ENCODE results near the gene EIF3I.

Gene EIF3I

DNA sequence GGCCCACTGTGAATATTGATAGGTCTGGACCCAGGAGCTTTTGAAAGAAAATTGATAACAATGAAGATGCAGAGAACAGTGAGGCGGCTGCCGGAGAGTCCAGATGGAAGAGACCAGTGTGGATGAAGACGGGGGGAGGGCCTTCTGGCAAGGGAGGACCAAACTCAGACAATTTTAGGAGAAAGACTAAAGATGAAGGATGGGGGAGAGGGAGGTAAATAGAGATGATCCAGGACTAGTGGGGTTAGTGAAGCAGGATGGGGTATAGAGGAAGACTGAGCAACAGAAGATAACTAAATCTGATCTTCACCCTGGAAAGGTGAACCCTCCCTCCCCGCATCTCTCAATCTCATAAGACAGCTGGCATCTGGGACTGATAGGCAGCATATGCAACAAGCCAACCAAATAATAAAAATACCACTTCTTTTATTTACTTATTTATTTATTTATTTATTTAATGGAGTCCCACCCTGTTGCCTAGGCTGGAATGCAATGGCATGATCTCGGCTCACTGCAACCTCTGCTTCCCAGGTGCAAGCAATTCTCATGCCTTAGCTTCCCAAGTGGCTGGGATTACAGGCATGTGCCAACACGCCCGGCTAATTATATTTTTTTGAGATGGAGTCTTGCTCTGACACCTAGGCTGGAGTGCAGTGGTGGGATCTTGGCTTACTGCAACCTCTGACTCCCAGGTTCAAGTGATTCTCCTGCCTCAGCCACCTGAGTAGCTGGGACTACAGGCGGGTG, 10.5 kb downstream of the EIF3I start:
- H3K4me1 ChIP-seq (ENCODE audit: control insufficient read depth, insufficient read depth, low read length) = no peaks in the 10 kb centered on the region
- no peak overlapping the region for H3K27ac ChIP-seq (ENCODE audit: extremely low read depth, low read depth, low read length)
- ChIA-PET CTCF (interaction anchor here (0.6 kb wide), 1 partner anchor 13 kb away, joined by 3 read pairs; no protein-coding TSS in a partner anchor), POLR2A (interaction anchor here (0.8 kb wide), 1 partner anchor 86 kb away, joined by 3 read pairs; no protein-coding TSS in a partner anchor)
- no peak overlapping the region for H3K4me3 ChIP-seq (ENCODE audit: low read depth, low read length)
- TF ChIP-seq ZNF664 (tag by site-specific recombination; IDR thresholded peaks at IDR 0.05) = peak; percentile 77
- TF ChIP-seq ZNF433 (tag by site-specific recombination; IDR thresholded peaks at IDR 0.05; ENCODE audit: low read depth) = no peak
- TF ChIP-seq SCRT2 (tag by site-specific recombination; IDR thresholded peaks at IDR 0.05) = peak; percentile 51; the same call in 1 of the 2 replicates
- TF ChIP-seq, protein P1, sequence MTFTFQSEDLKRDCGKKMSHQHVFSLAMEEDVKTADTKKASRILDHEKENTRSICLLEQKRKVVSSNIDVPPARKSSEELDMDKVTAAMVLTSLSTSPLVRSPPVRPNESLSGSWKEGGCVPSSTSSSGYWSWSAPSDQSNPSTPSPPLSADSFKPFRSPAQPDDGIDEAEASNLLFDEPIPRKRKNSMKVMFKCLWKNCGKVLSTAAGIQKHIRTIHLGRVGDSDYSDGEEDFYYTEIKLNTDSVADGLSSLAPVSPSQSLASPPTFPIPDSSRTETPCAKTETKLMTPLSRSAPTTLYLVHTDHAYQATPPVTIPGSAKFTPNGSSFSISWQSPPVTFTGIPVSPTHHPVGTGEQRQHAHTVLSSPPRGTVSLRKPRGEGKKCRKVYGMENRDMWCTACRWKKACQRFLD (tag by site-specific recombination; IDR thresholded peaks at IDR 0.05) = no peak
- peak; percentile 88 for TF ChIP-seq ZNF600 (tag by site-specific recombination; IDR thresholded peaks at IDR 0.05)
- TF ChIP-seq, protein P2, sequence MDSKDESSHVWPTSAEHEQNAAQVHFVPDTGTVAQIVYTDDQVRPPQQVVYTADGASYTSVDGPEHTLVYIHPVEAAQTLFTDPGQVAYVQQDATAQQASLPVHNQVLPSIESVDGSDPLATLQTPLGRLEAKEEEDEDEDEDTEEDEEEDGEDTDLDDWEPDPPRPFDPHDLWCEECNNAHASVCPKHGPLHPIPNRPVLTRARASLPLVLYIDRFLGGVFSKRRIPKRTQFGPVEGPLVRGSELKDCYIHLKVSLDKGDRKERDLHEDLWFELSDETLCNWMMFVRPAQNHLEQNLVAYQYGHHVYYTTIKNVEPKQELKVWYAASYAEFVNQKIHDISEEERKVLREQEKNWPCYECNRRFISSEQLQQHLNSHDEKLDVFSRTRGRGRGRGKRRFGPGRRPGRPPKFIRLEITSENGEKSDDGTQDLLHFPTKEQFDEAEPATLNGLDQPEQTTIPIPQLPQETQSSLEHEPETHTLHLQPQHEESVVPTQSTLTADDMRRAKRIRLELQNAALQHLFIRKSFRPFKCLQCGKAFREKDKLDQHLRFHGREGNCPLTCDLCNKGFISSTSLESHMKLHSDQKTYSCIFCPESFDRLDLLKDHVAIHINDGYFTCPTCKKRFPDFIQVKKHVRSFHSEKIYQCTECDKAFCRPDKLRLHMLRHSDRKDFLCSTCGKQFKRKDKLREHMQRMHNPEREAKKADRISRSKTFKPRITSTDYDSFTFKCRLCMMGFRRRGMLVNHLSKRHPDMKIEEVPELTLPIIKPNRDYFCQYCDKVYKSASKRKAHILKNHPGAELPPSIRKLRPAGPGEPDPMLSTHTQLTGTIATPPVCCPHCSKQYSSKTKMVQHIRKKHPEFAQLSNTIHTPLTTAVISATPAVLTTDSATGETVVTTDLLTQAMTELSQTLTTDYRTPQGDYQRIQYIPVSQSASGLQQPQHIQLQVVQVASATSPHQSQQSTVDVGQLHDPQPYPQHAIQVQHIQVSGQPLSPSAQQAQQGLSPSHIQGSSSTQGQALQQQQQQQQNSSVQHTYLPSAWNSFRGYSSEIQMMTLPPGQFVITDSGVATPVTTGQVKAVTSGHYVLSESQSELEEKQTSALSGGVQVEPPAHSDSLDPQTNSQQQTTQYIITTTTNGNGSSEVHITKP (tag by site-specific recombination; IDR thresholded peaks at IDR 0.05) = peak; percentile 99
- TF ChIP-seq OSR2 (tag by site-specific recombination; IDR thresholded peaks at IDR 0.05) = peak; percentile 40; the same call in 1 of the 2 replicates
- no peaks in the 10 kb centered on the region for H3K9me3 ChIP-seq (ENCODE audit: control insufficient read depth, insufficient read depth, low read depth, low read length)
- peaks cover 21 to 56% of the 10 kb centered on the region in 2 experiments for H3K36me3 ChIP-seq (ENCODE audit: control insufficient read depth in 2 of 2, insufficient read depth in 1 of 2, low read length in 2 of 2)

DNA sequence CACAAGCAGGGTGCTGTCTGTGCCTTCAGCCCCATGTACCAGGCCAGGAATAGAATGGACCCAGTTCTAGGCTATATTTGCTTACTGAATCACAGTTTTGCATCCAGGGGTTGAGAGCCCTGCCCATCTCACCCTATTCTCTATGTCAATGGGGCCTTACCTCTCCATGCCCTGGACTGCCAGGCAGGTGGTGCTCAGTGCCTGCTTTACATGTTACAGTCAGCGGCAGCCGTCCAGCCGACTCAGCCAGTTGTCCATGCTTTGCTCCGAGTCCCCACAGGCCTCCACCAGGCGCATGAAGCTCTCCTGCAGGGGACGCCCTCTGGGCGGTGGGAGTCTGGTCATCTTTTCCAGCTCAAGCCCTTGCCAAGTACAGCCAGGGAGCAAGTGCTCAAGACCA, 12.6 kb downstream of the EIF3I start:
- H3K4me1 ChIP-seq (ENCODE audit: control insufficient read depth, insufficient read depth, low read length) = no peaks in the 10 kb centered on the region
- H3K4me3 ChIP-seq (ENCODE audit: low read depth, low read length) = no peak overlapping the region
- POLR2A ChIA-PET = no interaction called here
- TF ChIP-seq ZNF571 (tag by site-specific recombination; IDR thresholded peaks at IDR 0.05) = no peak
- H3K27ac ChIP-seq (ENCODE audit: extremely low read depth, low read depth, low read length) = no peak overlapping the region
- CTCF ChIA-PET = no interaction called here
- H3K9me3 ChIP-seq (ENCODE audit: control insufficient read depth, insufficient read depth, low read depth, low read length) = no peaks in the 10 kb centered on the region
- H3K36me3 ChIP-seq (ENCODE audit: control insufficient read depth in 2 of 2, insufficient read depth in 1 of 2, low read length in 2 of 2) = peaks cover 8 to 37% of the 10 kb centered on the region in 2 experiments; a peak in 2 of 3 replicates

DNA sequence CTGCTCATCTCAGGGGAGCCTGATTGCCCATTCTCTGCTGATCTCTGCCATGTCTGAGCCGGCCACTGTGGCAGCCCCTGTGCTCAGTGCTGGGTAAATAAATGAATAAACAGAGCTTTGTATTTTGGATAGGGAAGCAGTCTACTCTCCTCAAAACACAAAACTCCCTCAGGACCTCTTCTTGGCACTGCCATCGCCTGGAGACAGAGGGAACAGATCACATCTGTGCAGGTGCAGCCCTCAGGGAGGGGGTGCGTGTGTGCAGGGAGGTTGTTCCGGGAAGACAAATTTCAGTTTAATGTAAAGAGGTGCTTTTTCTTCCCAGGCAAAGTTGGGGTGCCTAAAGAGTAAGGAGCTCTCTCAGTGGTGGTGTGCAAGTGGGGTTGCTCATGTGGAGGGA, 17.1 kb downstream of the EIF3I start:
- Histone ChIP-seq H3K27ac (ENCODE audit: extremely low read depth, low read depth, low read length) (no peak overlapping the region), H3K36me3 (ENCODE audit: control insufficient read depth in 2 of 2, insufficient read depth in 1 of 2, low read length in 2 of 2) (peaks cover 0 to 6% of the 10 kb centered on the region in 2 experiments; a peak in 1 of 3 replicates), H3K4me3 (ENCODE audit: low read depth, low read length) (no peak overlapping the region), H3K4me1 (ENCODE audit: control insufficient read depth, insufficient read depth, low read length) (no peaks in the 10 kb centered on the region), H3K9me3 (ENCODE audit: control insufficient read depth, insufficient read depth, low read depth, low read length) (no peaks in the 10 kb centered on the region)
- ChIA-PET CTCF (interaction anchor here (0.6 to 5.9 kb wide), 4 partner anchors 9 to 237 kb away, joined by 3 to 33 read pairs (median 6); partner anchors contain the start of gene FAM167B), POLR2A (interaction anchor here (0.6 kb wide), 1 partner anchor 59 kb away, joined by 4 read pairs; no protein-coding TSS in a partner anchor)
- TF ChIP-seq, protein P3, sequence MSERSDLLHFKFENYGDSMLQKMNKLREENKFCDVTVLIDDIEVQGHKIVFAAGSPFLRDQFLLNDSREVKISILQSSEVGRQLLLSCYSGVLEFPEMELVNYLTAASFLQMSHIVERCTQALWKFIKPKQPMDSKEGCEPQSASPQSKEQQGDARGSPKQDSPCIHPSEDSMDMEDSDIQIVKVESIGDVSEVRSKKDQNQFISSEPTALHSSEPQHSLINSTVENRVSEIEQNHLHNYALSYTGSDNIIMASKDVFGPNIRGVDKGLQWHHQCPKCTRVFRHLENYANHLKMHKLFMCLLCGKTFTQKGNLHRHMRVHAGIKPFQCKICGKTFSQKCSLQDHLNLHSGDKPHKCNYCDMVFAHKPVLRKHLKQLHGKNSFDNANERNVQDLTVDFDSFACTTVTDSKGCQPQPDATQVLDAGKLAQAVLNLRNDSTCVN (tag by site-specific recombination; optimal IDR thresholded peaks at IDR 0.05) = no peak
- TF ChIP-seq, protein P4, sequence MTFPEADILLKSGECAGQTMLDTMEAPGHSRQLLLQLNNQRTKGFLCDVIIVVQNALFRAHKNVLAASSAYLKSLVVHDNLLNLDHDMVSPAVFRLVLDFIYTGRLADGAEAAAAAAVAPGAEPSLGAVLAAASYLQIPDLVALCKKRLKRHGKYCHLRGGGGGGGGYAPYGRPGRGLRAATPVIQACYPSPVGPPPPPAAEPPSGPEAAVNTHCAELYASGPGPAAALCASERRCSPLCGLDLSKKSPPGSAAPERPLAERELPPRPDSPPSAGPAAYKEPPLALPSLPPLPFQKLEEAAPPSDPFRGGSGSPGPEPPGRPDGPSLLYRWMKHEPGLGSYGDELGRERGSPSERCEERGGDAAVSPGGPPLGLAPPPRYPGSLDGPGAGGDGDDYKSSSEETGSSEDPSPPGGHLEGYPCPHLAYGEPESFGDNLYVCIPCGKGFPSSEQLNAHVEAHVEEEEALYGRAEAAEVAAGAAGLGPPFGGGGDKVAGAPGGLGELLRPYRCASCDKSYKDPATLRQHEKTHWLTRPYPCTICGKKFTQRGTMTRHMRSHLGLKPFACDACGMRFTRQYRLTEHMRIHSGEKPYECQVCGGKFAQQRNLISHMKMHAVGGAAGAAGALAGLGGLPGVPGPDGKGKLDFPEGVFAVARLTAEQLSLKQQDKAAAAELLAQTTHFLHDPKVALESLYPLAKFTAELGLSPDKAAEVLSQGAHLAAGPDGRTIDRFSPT (tag by site-specific recombination; IDR thresholded peaks at IDR 0.05) = no peak
- no peak for TF ChIP-seq GLIS1 (tag by site-specific recombination; IDR thresholded peaks at IDR 0.05)
- TF ChIP-seq, protein P5, sequence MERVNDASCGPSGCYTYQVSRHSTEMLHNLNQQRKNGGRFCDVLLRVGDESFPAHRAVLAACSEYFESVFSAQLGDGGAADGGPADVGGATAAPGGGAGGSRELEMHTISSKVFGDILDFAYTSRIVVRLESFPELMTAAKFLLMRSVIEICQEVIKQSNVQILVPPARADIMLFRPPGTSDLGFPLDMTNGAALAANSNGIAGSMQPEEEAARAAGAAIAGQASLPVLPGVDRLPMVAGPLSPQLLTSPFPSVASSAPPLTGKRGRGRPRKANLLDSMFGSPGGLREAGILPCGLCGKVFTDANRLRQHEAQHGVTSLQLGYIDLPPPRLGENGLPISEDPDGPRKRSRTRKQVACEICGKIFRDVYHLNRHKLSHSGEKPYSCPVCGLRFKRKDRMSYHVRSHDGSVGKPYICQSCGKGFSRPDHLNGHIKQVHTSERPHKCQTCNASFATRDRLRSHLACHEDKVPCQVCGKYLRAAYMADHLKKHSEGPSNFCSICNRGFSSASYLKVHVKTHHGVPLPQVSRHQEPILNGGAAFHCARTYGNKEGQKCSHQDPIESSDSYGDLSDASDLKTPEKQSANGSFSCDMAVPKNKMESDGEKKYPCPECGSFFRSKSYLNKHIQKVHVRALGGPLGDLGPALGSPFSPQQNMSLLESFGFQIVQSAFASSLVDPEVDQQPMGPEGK (tag by site-specific recombination; IDR thresholded peaks at IDR 0.05) = no peak
- no peak for TF ChIP-seq ZNF548 (tag by site-specific recombination; IDR thresholded peaks at IDR 0.05)
- TF ChIP-seq, protein P6, sequence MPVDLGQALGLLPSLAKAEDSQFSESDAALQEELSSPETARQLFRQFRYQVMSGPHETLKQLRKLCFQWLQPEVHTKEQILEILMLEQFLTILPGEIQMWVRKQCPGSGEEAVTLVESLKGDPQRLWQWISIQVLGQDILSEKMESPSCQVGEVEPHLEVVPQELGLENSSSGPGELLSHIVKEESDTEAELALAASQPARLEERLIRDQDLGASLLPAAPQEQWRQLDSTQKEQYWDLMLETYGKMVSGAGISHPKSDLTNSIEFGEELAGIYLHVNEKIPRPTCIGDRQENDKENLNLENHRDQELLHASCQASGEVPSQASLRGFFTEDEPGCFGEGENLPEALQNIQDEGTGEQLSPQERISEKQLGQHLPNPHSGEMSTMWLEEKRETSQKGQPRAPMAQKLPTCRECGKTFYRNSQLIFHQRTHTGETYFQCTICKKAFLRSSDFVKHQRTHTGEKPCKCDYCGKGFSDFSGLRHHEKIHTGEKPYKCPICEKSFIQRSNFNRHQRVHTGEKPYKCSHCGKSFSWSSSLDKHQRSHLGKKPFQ (tag by site-specific recombination; IDR thresholded peaks at IDR 0.05) = no peak
- no peak for TF ChIP-seq BCL11A (tag by site-specific recombination; IDR thresholded peaks at IDR 0.05; ENCODE audit: low read depth)

Data from HEK293 (cell line).